D721Med (cell line): ENCODE measurements around the gene NUPR1.
"Not testable (repeated sequence)": the region's sequence is repeated elsewhere in the genome, so short reads cannot be mapped to it uniquely, and the experiment has no call there.

Experiments used
- DNase-seq: peaks from one replicate; pipeline ENCODE4 v3.0.0; 2011; ENCODE audit warnings: low spot score; ENCODE audit not compliant: insufficient read length
- FAIRE-seq: peaks from 2 replicates; lab custom pipeline; 2011; peaks lifted over from hg19 to GRCh38; lab: Jason Lieb, UNC
- TF ChIP-seq, protein P1 (sequence below): IDR thresholded peaks from 2 replicates; pipeline ENCODE4 v1.5.1; 2012; ENCODE audit warnings: mild to moderate bottlenecking, control low read depth; ENCODE audit not compliant: insufficient read depth; ENCODE audit errors: missing control alignments

The NUPR1 gene

DNA sequence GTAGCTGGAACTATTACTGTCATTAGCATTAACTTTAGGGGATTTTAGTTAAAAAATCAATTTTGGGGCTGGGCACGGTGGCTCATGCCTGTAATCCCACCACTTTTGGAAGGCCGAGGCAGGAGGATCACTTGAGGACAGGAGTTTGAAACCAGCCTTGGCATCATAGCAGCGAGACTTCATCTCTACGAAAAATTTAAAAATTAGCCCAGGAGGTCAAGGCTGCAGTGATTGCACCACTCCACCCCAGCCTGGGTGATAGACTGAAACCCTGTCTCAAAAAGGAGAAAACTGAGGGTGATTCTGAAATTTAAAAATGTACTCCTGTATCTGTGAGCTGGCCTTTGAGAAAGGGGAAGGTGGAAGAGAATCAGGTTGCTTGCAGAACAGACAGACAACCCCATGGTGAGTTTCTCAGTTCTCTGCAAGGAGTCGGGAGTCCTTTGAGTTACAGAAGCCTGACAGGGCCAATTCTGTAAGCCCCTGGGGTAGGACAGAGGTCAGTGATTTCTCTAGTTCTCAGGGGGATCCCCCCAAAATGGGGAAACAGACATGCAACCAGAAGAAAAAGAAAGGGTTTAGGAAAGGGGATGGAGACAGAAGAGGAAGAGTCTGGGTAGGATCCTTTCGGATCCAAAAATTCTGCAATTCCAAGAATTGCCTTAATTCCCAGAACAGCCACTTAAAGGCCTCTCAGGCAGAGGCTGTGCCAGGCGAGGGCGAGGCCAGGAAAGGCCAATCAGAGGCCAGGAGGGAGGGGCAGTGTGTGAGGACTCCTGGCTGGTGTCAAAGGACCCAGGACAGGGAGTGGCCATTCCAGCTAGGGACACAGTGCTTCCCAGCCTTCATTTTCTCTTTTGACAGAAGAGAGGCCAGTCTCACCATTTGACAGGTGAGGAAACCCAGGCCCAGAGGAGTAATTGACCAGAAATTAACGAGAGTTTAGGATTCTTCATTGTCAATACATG, 6.7 kb downstream of the NUPR1 start:
- DNase-seq (no peak), FAIRE-seq (no peak)
- TF ChIP-seq, protein P1, sequence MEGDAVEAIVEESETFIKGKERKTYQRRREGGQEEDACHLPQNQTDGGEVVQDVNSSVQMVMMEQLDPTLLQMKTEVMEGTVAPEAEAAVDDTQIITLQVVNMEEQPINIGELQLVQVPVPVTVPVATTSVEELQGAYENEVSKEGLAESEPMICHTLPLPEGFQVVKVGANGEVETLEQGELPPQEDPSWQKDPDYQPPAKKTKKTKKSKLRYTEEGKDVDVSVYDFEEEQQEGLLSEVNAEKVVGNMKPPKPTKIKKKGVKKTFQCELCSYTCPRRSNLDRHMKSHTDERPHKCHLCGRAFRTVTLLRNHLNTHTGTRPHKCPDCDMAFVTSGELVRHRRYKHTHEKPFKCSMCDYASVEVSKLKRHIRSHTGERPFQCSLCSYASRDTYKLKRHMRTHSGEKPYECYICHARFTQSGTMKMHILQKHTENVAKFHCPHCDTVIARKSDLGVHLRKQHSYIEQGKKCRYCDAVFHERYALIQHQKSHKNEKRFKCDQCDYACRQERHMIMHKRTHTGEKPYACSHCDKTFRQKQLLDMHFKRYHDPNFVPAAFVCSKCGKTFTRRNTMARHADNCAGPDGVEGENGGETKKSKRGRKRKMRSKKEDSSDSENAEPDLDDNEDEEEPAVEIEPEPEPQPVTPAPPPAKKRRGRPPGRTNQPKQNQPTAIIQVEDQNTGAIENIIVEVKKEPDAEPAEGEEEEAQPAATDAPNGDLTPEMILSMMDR, result no peak

DNA sequence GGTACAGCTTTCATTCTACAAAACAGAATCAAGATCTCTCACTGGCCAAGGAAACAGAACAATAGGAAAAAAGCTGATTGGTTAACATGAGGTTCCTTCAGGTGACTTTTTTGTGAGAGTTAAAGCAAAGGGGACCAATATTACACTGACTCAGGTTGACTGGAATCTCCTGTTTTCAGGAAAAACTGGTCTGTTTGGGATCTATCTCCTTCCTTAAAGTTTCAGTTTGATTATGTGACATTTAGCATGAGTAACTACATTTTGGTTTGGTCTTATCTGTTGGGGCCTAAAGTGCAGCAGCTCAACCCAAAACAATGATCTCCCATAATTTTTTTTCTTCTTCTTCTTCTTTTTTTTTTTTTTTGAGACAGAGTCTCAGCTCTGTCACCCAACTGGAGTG, 9.7 kb downstream of the NUPR1 start:
- FAIRE-seq, result no peak
- TF ChIP-seq, protein P1, result no peak
- no peak for DNase-seq

DNA sequence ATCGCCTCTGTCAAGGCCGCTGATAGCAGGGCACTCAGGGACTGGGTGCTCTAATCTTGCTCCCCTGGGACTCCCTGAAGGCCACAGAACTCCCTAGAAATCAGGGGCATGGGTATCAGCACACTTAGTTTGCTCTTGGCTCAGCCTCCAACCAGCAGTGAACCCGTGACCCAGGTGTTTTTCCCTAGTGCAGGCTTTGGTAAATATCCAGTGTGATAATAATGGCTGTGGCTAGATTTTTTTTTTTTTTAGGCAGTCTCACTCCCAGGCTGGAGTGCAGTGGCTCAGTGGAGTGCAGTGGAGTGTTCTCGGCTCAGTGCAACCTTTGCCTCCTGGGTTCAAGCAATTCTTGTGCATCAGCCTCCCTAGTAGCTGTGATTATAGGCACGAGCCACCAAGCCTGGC, 10.3 kb downstream of the NUPR1 start:
- DNase-seq (no peak), FAIRE-seq (no peak)
- TF ChIP-seq, protein P1, result no peak

DNA sequence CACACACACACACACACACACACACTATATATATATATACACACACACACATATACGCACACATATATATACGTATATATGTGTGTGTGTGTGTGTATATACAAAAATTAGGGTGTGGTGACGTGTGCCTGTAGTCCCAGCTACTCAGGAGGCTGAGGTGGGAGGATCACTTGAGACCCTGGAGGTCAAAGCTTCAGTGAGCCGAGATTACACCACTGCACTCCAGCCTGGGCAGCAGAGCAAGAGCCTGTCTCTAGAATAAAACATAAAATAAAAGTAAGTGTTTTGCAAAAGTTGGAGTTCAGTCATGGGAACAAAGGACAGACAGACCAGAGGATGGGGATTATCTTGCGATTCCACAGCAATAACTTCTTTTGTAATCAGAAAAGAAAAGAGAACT, 10.8 kb downstream of the NUPR1 start:
- FAIRE-seq, result no peak
- TF ChIP-seq, protein P1, result no peak
- DNase-seq, result no peak

DNA sequence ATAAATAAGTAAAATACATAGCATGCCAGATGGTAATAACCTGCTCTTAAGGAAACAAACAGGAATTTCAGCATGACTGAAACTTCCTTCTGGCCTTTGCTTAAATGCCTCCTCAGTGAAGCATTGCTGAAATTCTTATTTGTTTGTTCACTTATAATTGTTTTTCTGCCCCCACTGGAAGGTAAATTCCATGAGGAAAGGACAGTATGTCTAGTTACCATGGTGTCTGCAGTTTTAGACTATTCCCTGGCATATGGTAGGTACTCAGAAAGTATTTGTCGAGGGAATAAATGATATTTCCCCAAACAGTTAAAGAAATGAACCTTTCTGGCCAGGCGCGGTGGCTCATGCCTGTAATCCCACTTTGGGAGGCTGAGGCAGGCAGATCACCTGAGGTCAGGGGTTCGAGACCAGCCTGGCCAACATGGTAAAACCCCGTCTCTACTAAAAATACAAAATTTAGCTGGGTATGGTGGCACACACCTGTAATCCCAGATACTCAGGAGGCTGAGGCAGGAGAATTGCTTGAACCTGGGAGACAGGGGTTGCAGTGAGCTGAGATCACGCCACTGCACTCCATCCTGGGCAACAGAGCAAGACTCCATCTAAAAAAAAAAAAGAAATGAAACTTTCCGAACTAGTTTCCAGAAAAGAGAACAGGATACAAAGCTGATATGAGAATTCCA, 11.5 kb downstream of the NUPR1 start:
- not testable (repeated sequence) for DNase-seq, FAIRE-seq

DNA sequence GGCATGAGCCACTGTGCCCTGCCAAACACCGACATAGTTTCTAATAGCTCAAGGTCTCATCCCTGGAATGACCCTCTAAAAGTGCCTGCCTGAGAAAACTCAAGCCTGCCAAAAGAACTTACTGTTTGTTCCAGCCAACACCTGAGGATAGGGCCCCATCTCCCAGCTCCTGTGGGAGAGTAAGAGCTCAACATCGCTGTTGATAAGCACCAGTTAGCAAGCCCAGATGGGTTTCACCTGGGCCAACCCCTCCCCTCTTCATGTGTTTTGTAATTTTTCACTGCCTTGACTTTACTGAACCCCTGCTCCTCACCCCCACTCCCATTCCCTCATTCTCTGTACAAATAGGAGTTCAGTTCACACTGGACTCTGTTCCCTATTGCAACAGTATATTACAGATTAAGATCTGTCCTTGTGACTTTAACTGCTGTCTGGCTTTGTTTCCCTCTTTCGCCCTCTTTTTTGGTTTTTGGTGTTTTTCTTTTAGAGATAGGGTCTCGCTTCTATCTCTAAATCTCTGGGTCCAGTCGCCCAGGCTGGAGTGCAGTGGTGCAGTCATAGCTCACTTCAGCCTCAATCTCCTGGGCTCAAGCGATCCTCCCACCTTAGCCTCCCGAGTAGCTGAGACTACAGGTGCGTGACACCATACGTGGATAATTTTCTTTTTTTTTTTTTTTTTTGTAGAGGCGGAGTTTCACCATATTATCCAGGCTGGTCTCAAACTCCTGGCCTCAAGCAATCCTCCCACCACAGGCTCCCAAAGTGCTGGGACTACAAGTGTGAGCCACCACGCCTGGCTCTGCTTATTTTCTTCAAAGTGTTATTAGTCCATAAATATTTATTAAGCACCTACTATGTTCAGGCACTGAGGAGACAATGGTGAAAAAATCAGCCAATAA, 12.3 kb downstream of the NUPR1 start:
- no peak for DNase-seq
- no peak for FAIRE-seq
- TF ChIP-seq, protein P1, result no peak

DNA sequence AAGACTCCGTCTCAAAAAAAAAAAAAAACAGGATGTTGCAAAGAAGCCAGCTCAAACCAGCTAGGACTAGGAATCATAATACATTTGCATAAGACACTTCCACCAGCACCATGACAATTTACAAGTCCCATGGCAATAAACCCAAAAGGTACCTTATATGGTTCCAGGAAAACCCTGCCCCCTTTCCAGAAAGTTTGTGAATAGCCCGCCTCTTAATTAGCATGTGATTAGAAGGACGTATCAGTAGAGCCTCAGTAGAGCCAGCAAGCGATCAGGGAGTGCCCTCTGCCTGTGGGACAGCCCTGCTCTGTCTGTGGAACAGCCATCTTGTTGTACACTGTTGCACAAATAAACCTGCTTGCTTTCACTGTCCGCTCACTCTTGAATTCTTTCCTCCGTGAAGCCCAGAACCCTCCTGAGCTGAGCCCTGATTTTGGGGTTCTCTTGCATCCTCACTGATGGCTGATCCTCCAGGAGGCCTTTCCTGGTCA, 14.0 kb downstream of the NUPR1 start:
- TF ChIP-seq, protein P1, result no peak
- FAIRE-seq, result no peak
- no peak for DNase-seq
